Rectal smooth muscle tissue (tissue), 1 donor: ENCODE data around the gene NUP188.
"Not testable (repeated sequence)": the region's sequence is repeated elsewhere in the genome, so short reads cannot be mapped to it uniquely, and the experiment has no call there.

Source experiments
- H3K27ac ChIP-seq: one replicate; pipeline ENCODE4 v1.7.0; 2013; ENCODE audit warnings: low read depth, low read length, inconsistent platforms
- H3K27me3 ChIP-seq: one replicate; pipeline ENCODE4 v1.7.0; 2013; ENCODE audit warnings: low read length; ENCODE audit not compliant: control insufficient read depth, insufficient read depth
- H3K36me3 ChIP-seq: one replicate; pipeline ENCODE4 v1.7.0; 2013; ENCODE audit warnings: low read length; ENCODE audit not compliant: control insufficient read depth, insufficient read depth
- H3K4me1 ChIP-seq: one replicate; pipeline ENCODE4 v1.7.0; 2013; ENCODE audit warnings: low read length; ENCODE audit not compliant: control insufficient read depth, insufficient read depth
- H3K4me3 ChIP-seq: one replicate; pipeline ENCODE4 v1.7.0; 2013; ENCODE audit warnings: low read length
- H3K9ac ChIP-seq: one replicate; pipeline ENCODE4 v1.7.0; 2013; ENCODE audit warnings: low read length

Gene NUP188

DNA sequence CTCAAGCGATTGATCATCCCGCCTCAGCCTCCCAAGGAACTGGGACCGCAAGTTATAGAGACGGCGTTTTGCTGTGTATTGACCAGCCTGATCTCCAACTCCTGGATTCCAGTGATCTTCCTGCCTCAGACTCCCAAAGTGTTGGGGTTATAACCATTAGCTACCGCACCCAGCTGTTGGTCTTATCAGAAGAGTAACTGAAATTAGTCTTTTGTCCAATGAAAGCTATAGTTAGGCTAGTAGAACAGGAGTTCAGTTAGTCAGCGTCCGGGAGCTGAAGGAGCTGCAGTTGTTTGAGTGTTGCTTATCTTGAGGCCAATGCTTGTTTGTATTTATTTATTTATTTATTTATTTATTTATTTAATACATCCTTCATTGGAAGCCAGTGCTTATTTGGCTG is 85.7 kb downstream of the NUP188 start:
- H3K4me1 ChIP-seq, result peaks cover 9% of the 10 kb centered on the region
- no peak overlapping the region for H3K4me3 ChIP-seq
- no peaks in the 10 kb centered on the region for H3K36me3 ChIP-seq
- H3K27ac ChIP-seq, result no peak overlapping the region
- no peaks in the 10 kb centered on the region for H3K27me3 ChIP-seq
- no peak overlapping the region for H3K9ac ChIP-seq

DNA sequence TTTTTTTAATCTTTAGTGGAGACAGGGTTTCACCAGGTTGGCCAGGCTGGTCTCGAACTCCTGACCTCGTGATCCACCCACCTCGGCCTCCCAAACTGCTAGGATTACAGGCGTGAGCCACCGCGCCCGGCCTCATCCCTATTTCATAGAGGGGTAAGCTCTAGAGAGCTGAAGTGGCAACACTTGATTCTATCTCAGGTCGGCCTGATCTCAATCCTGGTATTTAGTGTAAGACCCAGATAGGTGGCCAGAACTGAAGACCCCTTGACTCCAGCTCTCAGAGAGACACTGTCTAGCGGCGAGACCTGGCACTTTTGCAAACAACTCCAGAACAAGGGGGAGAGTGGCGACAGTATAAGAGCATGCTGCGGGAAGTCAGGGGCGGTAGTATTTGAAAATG is 88.3 kb downstream of the NUP188 start:
- not testable (repeated sequence) for H3K4me1 ChIP-seq, H3K27me3 ChIP-seq, H3K36me3 ChIP-seq
- Histone ChIP-seq H3K9ac (peak overlapping the region; percentile 16), H3K27ac (peak overlapping the region; percentile 63), H3K4me3 (peak overlapping the region; percentile 51)

DNA sequence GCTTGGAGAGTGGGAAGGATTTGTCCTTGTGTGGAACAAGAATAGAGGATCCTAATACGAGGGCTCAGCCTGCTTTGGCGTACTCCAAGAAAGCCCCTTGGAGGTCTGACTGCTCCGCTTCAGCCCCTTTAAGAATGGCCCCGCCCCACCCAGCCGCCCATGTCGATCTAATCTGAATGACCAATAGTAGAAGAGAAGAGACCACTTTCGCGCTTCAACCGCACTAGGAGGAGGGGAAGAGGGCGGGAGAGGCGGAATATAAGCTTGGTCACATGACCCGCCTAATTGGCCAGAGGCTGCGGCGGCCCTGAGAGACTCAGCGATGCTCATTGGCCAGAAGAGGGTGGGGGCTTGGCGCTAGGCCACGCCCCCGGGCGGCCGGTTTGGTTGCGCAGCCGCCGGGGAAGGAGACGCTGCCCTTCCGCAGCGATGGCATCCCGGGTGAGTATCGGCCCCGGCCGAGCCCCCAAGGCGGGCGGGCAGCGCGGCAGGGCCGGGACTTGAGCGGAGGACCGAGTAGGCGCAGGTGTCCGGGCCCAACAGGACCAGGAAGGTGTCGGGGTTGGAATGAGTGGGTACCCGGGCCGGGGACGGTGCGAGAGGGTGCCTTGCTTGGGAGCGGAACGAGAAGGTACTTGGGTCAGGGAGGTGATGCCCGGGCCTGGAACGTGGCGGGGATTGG is 88.9 kb downstream of the NUP188 start, which contains the start of gene MIGA2:
TSS of gene MIGA2 (plus strand) at position 386 of the 682 bp plus-strand sequence. CDS start 3,969 bp downstream, outside the sequence.
- Histone ChIP-seq H3K36me3 (peaks cover 4% of the 10 kb centered on the region), H3K27ac (peak within 1 kb of the TSS; percentile 63), H3K4me1 (peaks cover 10% of the 10 kb centered on the region), H3K4me3 (peak within 1 kb of the TSS; percentile 95), H3K27me3 (no peaks in the 10 kb centered on the region), H3K9ac (peak within 1 kb of the TSS; percentile 70)

DNA sequence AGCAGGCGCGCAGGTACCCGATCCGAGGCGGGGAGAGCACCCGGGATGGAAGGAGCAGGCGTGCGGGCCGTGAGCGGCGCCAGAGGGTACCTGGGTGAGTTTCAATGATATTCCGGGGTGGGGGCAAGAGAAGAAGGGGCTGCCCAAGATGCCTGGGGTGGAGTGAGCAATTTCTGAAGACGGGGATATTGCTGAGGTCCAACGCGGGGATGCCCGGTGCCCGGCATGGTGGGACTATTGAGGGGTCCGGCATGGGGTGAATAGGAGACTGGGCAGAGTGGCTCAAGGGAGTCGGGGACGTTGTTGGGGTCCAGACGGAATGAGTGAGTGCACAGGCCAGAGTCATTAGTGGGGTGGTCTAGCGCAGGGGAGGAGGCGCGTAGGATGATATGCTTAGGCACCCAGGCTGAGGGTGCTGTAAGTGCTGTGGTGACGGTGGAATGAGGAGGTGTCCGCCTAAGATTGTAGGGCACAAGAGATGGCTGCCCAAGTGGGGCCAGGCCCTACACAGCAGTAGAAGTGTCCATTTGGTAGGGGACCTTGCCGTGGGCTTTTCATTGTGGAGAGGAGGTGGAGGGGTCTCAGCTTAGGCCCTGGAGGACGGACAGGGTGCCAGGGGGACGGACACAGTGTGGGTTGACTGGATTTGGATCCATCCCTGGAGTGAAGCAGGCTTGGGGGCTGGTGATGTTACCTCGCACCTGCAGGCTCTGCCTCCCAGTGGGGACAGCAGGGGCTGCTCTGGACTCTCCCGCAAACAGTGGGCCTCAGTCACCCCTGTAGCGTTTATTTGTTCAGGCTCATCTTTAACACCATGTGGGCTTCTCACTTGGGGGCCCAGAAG is 89.6 kb downstream of the NUP188 start:
- H3K27ac ChIP-seq, result peak overlapping the region; percentile 58
- no peaks in the 10 kb centered on the region for H3K27me3 ChIP-seq
- H3K36me3 ChIP-seq, result peaks cover 12% of the 10 kb centered on the region
- peaks cover 10% of the 10 kb centered on the region for H3K4me1 ChIP-seq
- peak overlapping the region; percentile 95 for H3K4me3 ChIP-seq
- peak overlapping the region; percentile 70 for H3K9ac ChIP-seq

DNA sequence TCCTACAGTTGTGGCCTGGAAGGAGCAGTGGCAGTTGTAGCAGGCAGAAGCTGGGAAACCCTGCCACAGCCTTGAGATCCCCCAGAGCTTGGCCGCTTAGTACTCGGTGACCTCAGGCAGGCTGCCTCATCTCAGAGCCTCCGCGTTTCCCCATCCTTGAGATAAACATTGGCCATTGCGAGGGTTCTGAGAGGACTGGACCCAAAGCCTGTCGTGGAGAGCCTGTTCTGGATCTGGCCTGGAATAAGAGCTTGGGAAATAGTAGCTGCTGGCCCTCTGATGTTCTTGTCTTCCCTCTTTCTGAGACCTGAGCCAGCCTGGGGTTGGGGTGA is 90.2 kb downstream of the NUP188 start:
- H3K36me3 ChIP-seq, result peaks cover 16% of the 10 kb centered on the region
- peak overlapping the region; percentile 95 for H3K4me3 ChIP-seq
- H3K9ac ChIP-seq, result no peak overlapping the region
- H3K4me1 ChIP-seq, result peaks cover 10% of the 10 kb centered on the region
- H3K27me3 ChIP-seq, result no peaks in the 10 kb centered on the region
- H3K27ac ChIP-seq, result no peak overlapping the region

DNA sequence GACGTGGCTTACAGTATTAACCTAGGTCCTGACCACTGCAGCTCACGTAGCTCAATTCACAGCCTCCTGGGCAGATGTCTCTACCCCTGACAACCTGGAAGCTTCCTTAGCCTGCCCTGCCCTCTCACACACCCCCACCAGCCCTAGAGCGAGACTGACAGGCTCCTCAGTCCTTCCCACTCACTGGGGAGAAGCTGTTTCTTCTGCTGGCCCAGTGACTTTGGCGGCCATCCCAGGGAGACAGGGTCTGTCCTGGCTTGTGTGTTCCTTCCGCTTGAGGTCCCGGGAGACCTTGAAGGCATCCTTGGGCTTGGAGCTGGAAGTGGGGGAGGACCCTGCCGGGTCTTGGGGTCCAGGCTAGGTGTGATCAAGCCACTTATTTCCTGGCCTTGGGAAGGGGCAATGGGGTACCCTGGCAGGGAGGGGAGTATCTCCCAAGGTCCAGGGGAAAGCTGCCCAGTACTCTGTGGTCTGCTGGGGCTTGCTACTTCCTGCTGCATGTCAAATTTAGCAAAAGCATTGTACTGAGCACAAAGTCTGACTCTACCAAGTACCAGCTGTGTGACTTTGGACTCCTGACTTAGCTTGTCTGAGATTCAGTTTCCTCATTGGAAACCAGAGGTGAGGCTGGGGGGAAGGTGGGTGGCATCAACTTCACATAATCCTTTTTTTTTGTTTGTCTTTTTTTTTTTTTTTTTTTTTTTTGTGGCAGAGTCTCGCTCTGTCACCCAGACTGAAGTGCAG is 90.8 kb downstream of the NUP188 start:
- Histone ChIP-seq H3K4me1 (peaks cover 10% of the 10 kb centered on the region), H3K9ac (no peak overlapping the region), H3K27me3 (no peaks in the 10 kb centered on the region), H3K27ac (no peak overlapping the region), H3K4me3 (peak overlapping the region; percentile 95), H3K36me3 (peaks cover 17% of the 10 kb centered on the region)

DNA sequence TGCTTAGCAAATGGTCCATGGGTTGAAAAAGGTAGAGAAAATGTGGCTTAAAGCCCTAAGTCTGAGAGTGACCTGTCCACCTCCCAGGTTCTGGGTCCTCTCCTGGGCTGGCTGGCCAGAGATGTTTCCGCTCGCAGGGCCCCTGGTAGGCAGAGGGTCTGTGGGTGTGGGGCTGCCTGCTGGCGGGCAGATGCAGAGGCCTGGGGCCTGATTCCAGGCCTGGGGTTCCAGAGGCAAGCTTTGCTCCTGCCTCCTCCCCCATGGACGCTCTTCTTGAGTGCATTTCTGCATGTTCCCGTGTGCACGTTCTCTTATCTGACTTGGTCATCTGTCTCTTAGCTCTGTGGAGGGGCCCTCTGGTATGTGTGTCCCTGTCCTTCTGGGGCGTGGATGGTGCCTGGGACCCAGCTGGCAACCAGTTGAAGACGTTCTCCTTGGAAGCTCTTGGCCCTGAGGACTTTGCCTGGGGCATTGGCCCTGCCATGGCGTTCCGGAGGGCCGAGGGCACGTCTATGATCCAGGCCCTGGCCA is 92.7 kb downstream of the NUP188 start:
- H3K36me3 ChIP-seq, result peaks cover 17% of the 10 kb centered on the region
- H3K27me3 ChIP-seq, result no peaks in the 10 kb centered on the region
- no peak overlapping the region for H3K9ac ChIP-seq
- H3K27ac ChIP-seq, result no peak overlapping the region
- H3K4me3 ChIP-seq, result no peak overlapping the region
- H3K4me1 ChIP-seq, result peaks cover 10% of the 10 kb centered on the region

DNA sequence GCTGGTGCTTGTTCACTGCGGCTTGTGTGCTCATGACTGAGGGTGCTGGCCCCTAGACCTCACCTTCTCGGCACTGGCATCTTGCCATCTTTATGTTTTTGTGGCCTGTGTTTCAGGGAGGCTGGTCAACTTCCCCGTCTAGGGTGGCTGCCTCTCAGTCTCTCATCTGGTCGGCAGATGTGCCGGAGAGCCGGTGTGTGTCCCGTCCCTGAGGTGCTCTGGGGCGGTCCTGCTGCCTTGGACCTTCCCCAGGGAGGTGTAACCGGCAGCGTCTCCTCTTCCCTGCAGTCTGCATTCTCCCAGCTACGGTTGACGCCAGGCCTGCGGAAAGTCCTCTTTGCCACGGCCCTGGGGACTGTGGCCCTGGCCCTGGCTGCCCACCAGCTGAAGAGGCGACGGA is 94.5 kb downstream of the NUP188 start:
- Histone ChIP-seq H3K36me3 (peaks cover 20% of the 10 kb centered on the region), H3K9ac (no peak overlapping the region), H3K4me1 (peaks cover 7% of the 10 kb centered on the region)

DNA sequence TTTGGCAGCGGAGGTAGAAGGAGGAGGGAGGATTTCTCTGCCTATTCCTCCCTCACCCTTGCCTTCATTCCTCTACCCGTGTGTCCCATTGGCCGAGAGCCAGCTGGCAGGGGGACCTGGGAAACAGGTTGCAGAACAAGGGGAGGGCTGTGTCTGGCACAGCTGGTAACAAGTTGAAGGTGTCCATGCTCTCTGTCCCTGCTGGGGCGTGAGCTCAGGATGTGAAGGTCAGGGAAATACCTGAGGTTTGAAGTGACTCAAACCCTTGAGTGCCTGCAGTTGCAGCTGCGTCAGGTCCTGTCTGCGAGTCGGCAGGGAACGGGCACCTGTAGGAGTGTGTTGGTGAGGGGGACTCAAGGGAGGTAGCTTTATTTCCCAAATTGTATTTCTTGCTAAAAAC is 105.1 kb downstream of the NUP188 start:
- peaks cover 24% of the 10 kb centered on the region for H3K36me3 ChIP-seq
- no peak overlapping the region for H3K9ac ChIP-seq
- H3K4me3 ChIP-seq, result no peak overlapping the region
- no peaks in the 10 kb centered on the region for H3K4me1 ChIP-seq
- no peaks in the 10 kb centered on the region for H3K27me3 ChIP-seq
- H3K27ac ChIP-seq, result no peak overlapping the region

More for the DNA sequence above, 94.5 kb downstream of the NUP188 start:
- no peak overlapping the region for H3K4me3 ChIP-seq
- H3K27ac ChIP-seq, result no peak overlapping the region
- no peaks in the 10 kb centered on the region for H3K27me3 ChIP-seq

DNA sequence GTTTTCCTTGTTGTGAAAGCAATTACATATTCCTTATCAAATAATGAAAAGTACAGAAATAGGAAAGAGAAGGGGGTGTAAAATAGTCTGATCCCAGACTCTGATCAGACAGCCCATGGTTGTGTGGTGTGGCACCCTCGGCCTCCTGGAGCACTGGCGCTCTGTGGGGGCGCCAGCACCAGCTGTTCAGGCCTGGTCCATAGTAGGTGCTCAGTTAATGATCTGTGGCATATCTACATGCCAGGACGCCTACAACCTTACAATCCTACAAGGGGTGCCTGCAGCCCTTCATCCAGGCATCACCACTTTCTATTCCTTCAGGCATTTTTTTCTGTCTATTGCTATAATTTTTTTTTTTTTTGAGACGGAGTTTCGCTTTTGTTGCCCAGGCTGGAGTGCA is 105.5 kb downstream of the NUP188 start:
- Histone ChIP-seq H3K9ac (no peak overlapping the region), H3K4me1 (no peaks in the 10 kb centered on the region), H3K27ac (no peak overlapping the region), H3K4me3 (no peak overlapping the region), H3K27me3 (no peaks in the 10 kb centered on the region), H3K36me3 (peaks cover 24% of the 10 kb centered on the region)

DNA sequence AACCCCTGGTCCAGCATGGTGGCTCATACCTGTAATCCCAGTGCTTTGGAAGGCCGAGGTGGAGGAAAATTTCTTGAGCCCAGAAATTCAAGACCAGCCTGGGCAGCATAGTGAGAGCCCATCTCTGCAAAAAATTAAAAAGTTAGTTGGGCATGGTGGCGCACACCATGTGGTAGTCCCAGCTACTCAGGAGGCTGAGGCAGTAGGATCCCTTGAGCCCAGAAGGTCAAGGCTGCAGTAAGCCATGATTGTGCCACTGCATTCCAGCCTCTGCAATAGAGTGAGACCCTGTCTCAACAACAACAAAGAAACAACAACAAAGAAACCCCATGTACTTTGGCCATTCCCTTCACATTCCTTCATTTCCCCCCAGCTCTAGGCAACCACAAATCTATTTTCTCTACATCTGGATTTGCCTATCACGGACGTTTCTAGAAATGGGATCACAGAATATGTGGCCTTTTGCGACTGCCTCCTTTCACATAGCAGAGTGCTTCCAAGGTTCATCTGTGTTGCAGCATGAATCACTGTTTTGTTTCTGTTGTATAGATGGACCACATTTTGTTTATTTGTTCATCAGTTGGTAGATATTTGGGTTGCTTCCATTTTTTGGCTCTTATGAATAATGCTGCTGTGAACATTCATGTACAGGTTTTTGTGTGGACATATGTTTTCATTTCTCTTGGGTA is 106.8 kb downstream of the NUP188 start:
- H3K4me1 ChIP-seq, result no peaks in the 10 kb centered on the region
- peaks cover 23% of the 10 kb centered on the region for H3K36me3 ChIP-seq
- no peak overlapping the region for H3K4me3 ChIP-seq
- no peak overlapping the region for H3K9ac ChIP-seq
- no peaks in the 10 kb centered on the region for H3K27me3 ChIP-seq
- H3K27ac ChIP-seq, result no peak overlapping the region
